GM12878 (cell line): ENCODE measurements around the gene NECTIN1. TPM values are rescaled to one million over a fixed set of nuclear protein-coding genes. Genes with fewer than 3 reads are reported as not detected.

Source experiments
- ATAC-seq: fragments of 200-7000 bp; cut with Tn5 transposase; 3 replicates; pipeline ENCODE4 v1.9.1; 2020; ENCODE audit warnings: mild to moderate bottlenecking, moderate library complexity
- BruUV-seq: library from RNA; stranded (reverse); fragments of 400-500 nt; replicated peaks from 2 replicates; lab custom pipeline; 2021; lab: Mats Ljungman, UMichigan
- CTCF ChIA-PET: fragments of 300-600 bp; sonication (Branson Sonifier 250); formaldehyde crosslinking; extraction: SDS; loops from one replicate; lab custom pipeline; 2021; ENCODE audit warnings: inconsistent platforms; lab: Yijun Ruan, JAX
- POLR2A ChIA-PET: fragments of 350-600 bp; formaldehyde crosslinking; extraction: SDS; loops from one replicate; lab custom pipeline; 2021; ENCODE audit warnings: inconsistent platforms; lab: Charles Lee
- RAD21 ChIA-PET: fragments of 300-600 bp; sonication (Branson Sonifier 250); formaldehyde crosslinking; loops from one replicate; lab custom pipeline; 2023; ENCODE audit warnings: antibody characterized with exemption; ENCODE audit not compliant: unreplicated experiment; lab: Charles Lee
- SMC1A ChIA-PET: fragments of 300-600 bp; sonication (Branson Sonifier 250); formaldehyde crosslinking; loops from one replicate; lab custom pipeline; 2023; ENCODE audit not compliant: unreplicated experiment, uncharacterized antibody; lab: Charles Lee
- DNase-seq: peaks from one replicate; pipeline ENCODE4 v3.0.0-alpha.2; 2011; ENCODE audit warnings: low read depth, low spot score
- FAIRE-seq: peaks from 3 replicates; lab custom pipeline; 2011; peaks lifted over from hg19 to GRCh38; lab: Jason Lieb, UNC
- H2AFZ ChIP-seq: 2 replicates; pipeline ENCODE4 v1.6.0; 2011; ENCODE audit warnings: low read depth, low read length, control low read depth; ENCODE audit not compliant: control insufficient read depth
- H3K27ac ChIP-seq: 2 replicates; pipeline ENCODE4 v1.5.1; 2011; ENCODE audit warnings: control low read depth; ENCODE audit not compliant: control insufficient read depth, insufficient read depth
- H3K27me3 ChIP-seq, 2 experiments: replicated peaks in 1 of 2; 2 replicates each; pipeline versions ENCODE4 v1.6.0 to v1.6.1; 2011; ENCODE audit warnings: low read length in 1 of 2; ENCODE audit not compliant: control insufficient read depth in 2 of 2, insufficient read depth in 2 of 2
- H3K36me3 ChIP-seq, 2 experiments: 2 replicates each; pipeline ENCODE4 v1.5.1; 2011; ENCODE audit warnings: low read length in 1 of 2; ENCODE audit not compliant: control insufficient read depth in 2 of 2, insufficient read depth in 2 of 2
- H3K4me1 ChIP-seq: 2 replicates; pipeline ENCODE4 v1.6.1; 2011; ENCODE audit warnings: mild to moderate bottlenecking, low read length, moderate library complexity, mixed read lengths; ENCODE audit not compliant: control insufficient read depth, insufficient read depth
- H3K4me2 ChIP-seq: 2 replicates; pipeline ENCODE4 v1.6.0; 2011; ENCODE audit warnings: control low read depth; ENCODE audit not compliant: control insufficient read depth, insufficient read depth
- H3K4me3 ChIP-seq: fragments of 200-600 bp; sonication (generic); 2 replicates; pipeline ENCODE4 v1.5.1; 2016
- H3K79me2 ChIP-seq: 2 replicates; pipeline ENCODE4 v1.6.0; 2011; ENCODE audit warnings: low read length; ENCODE audit not compliant: control insufficient read depth, insufficient read depth
- H3K9ac ChIP-seq: 2 replicates; pipeline ENCODE4 v1.8.0; 2011; ENCODE audit warnings: low read length, control low read depth, mixed read lengths; ENCODE audit not compliant: control insufficient read depth, insufficient read depth
- H3K9me3 ChIP-seq: replicated peaks from 3 replicates; pipeline ENCODE4 v1.5.1; 2011; ENCODE audit warnings: mild to moderate bottlenecking, low read length; ENCODE audit not compliant: control insufficient read depth, insufficient read depth
- H4K20me1 ChIP-seq: 2 replicates; pipeline ENCODE4 v1.6.0; 2011; ENCODE audit not compliant: control insufficient read depth, insufficient read depth
- ASH2L ChIP-seq: fragments of 300-600, 200-600 bp; sonication (generic); IDR thresholded peaks from 2 replicates; pipeline ENCODE4 v1.6.1; 2017; ENCODE audit warnings: low read depth, mild to moderate bottlenecking, borderline replicate concordance
- CREB1 ChIP-seq: IDR thresholded peaks from 2 replicates; pipeline ENCODE4 v1.6.1; 2012; ENCODE audit warnings: low read depth, mild to moderate bottlenecking, inconsistent platforms
- CREM ChIP-seq: IDR thresholded peaks from 2 replicates; pipeline ENCODE4 v1.6.1; 2014; ENCODE audit warnings: antibody characterized with exemption, low read depth
- HCFC1 ChIP-seq: fragments of 150-350 bp; IDR thresholded peaks from 2 replicates; pipeline ENCODE4 v1.6.1; 2014; ENCODE audit warnings: low read length
- MEF2B ChIP-seq: fragments of 450-650 bp; IDR thresholded peaks from 2 replicates; pipeline ENCODE4 v1.6.1; 2018; ENCODE audit warnings: mild to moderate bottlenecking, moderate library complexity; ENCODE audit not compliant: partially characterized antibody, poor library complexity, severe bottlenecking
- NFXL1 ChIP-seq: fragments of 450-650 bp; IDR thresholded peaks from 2 replicates; pipeline ENCODE4 v1.6.1; 2017; ENCODE audit warnings: antibody characterized with exemption, mild to moderate bottlenecking, borderline replicate concordance
- RAD21 ChIP-seq: IDR thresholded peaks from 2 replicates; pipeline ENCODE4 v1.6.1; 2011; ENCODE audit warnings: mild to moderate bottlenecking, low read depth, low read length, moderate library complexity; ENCODE audit not compliant: insufficient read depth
- SIX5 ChIP-seq: IDR thresholded peaks from 2 replicates; pipeline ENCODE4 v1.6.1; 2011; ENCODE audit warnings: mild to moderate bottlenecking, low read depth, low read length, moderate library complexity; ENCODE audit not compliant: severe bottlenecking
- SUZ12 ChIP-seq: fragments of 200-600 bp; sonication (generic); IDR thresholded peaks from one replicate; pipeline ENCODE4 v1.6.1; 2018; ENCODE audit warnings: antibody characterized with exemption, mild to moderate bottlenecking; ENCODE audit not compliant: unreplicated experiment
- YY1 ChIP-seq: IDR thresholded peaks from 2 replicates; pipeline ENCODE4 v1.6.1; 2011; ENCODE audit warnings: low read depth, mild to moderate bottlenecking, low read length
- WGBS: methylation state at CpG from one replicate; pipeline ENCODE4 v1.1.6; 2016; ENCODE audit warnings: low lambda C conversion rate; ENCODE audit not compliant: insufficient replicate concordance, insufficient coverage; ENCODE audit errors: missing lambda C conversion rate; 5-methylcytosine and 5-hydroxymethylcytosine counted together
- in situ Hi-C: fragments of 300-500 bp; cut with MboI; formaldehyde crosslinking; loops from 9 replicates; pipeline ENCODE4 v1.14.3; 2018; ENCODE audit warnings: mixed read lengths
- intact Hi-C: fragments of 100-400 bp; cut with micrococcal nuclease; formaldehyde crosslinking; loops from one replicate; pipeline ENCODE4 v1.14.2; 2022; ENCODE audit not compliant: unreplicated experiment
- polyA plus RNA-seq, 11 experiments: library from polyadenylated mRNA; depleted of rRNA in 4 of 11; unstranded in 6 of 11; stranded (reverse) in 5 of 11; fragments of >200 nt; fragmentation: Nextera tagmentation in 4 of 11; fragmentation: Illumina TruSeq in 1 of 11; extraction: Ambion mirVana in 4 of 11; extraction: Trizol in 1 of 11; gene quantifications; 1 replicate in 1 of 11; 2 replicates in 10 of 11; pipeline versions ENCODE4 v1.2.1 to v1.2.3, GENCODE V29; 2011 to 2016; ENCODE audit warnings: inconsistent platforms in 2 of 11, missing spikeins in 2 of 11, low read depth in 1 of 11
- total RNA-seq, 4 experiments: library from RNA; depleted of rRNA in 3 of 4; stranded (reverse); fragments of >200 nt in 3 of 4; fragmentation: Illumina TruSeq in 1 of 4; extraction: Trizol in 1 of 4; gene quantifications; 2 replicates each; pipeline versions ENCODE4 v1.2.1 to v1.2.3, GENCODE V29; 2013 to 2021
- TF ChIP-seq, protein P1 (sequence below): fragments of 450-650 bp; IDR thresholded peaks from 2 replicates; pipeline ENCODE4 v1.6.1; 2017; ENCODE audit warnings: mild to moderate bottlenecking, low read depth, inconsistent platforms; ENCODE audit not compliant: poor library complexity, severe bottlenecking
- TF ChIP-seq, protein P2 (sequence below): fragments of 450-650 bp; IDR thresholded peaks from 2 replicates; pipeline ENCODE4 v1.6.1; 2017; ENCODE audit warnings: mild to moderate bottlenecking, moderate library complexity
- TF ChIP-seq, protein P3 (sequence below): fragments of 450-650 bp; formaldehyde crosslinking; IDR thresholded peaks from 2 replicates; pipeline ENCODE4 v1.4.0; 2020; ENCODE audit warnings: mild to moderate bottlenecking, moderate library complexity

NECTIN1 gene
- total and polyA plus RNA-seq, 10 of the 15 experiments (the other 5 are each of a cell fraction or from before 2014, with no cell fraction given): 0.97 to 9.2 (median 2.3) TPM

DNA sequence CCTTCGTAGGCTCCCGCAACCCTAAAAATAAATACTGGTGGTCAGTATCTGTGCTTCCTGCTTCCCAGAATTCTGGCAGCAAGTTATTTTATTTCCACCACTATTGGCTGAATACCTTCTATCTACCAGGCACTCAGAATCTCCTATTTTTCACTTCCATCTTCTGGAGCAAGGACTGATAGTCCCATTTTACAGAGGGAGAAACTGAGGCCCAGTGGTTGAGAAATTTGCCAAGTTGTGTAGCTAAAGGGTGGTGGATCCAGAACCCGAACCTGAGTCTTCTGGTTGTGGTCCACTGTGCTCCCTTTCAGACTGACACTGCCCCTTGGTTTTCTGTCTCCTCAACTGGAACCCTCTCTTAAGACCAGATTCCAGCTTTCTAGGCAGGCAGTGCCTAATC, 31.6 kb downstream of the NECTIN1 start:
- no peak overlapping the region for H3K4me3 ChIP-seq
- H3K9ac ChIP-seq: no peak overlapping the region
- DNase-seq (no peak), FAIRE-seq (no peak), ATAC-seq (no peak)
- no peaks in the 10 kb centered on the region for H3K9me3 ChIP-seq
- SMC1A ChIA-PET: no interaction called here
- no peaks in the 10 kb centered on the region for H3K27me3 ChIP-seq
- POLR2A ChIA-PET: no interaction called here
- no peaks in the 10 kb centered on the region; a peak in 2 of 4 replicates for H3K36me3 ChIP-seq
- no peaks in the 10 kb centered on the region for H3K79me2 ChIP-seq
- BruUV-seq: no TSS peak
- H4K20me1 ChIP-seq: no peaks in the 10 kb centered on the region
- peaks cover 14% of the 10 kb centered on the region for H3K4me1 ChIP-seq
- CTCF ChIA-PET: interaction anchor here (1.0 to 2.0 kb wide), 2 partner anchors 23 to 32 kb away, joined by 3 to 6 read pairs; partner anchors contain the start of gene NECTIN1
- H3K4me2 ChIP-seq: no peak overlapping the region
- no peak overlapping the region for H3K27ac ChIP-seq
- in situ Hi-C loops (no loop called here), intact Hi-C loops (no loop called here)
- 60% methylated on average over 3 of the region's 3 CpGs for WGBS
- no peak overlapping the region for H2AFZ ChIP-seq
- RAD21 ChIA-PET: interaction anchor here (1.0 kb wide), 1 partner anchor 24 kb away, joined by 3 read pairs; no protein-coding TSS in a partner anchor
- TF ChIP-seq NFXL1 (no peak), SUZ12 (no peak), RAD21 (no peak), MEF2B (no peak), ASH2L (no peak), YY1 (no peak), HCFC1 (no peak), CREB1 (no peak), CREM (no peak), SIX5 (no peak)
- TF ChIP-seq, protein P1, sequence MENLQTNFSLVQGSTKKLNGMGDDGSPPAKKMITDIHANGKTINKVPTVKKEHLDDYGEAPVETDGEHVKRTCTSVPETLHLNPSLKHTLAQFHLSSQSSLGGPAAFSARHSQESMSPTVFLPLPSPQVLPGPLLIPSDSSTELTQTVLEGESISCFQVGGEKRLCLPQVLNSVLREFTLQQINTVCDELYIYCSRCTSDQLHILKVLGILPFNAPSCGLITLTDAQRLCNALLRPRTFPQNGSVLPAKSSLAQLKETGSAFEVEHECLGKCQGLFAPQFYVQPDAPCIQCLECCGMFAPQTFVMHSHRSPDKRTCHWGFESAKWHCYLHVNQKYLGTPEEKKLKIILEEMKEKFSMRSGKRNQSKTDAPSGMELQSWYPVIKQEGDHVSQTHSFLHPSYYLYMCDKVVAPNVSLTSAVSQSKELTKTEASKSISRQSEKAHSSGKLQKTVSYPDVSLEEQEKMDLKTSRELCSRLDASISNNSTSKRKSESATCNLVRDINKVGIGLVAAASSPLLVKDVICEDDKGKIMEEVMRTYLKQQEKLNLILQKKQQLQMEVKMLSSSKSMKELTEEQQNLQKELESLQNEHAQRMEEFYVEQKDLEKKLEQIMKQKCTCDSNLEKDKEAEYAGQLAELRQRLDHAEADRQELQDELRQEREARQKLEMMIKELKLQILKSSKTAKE: no peak
- TF ChIP-seq, protein P2, sequence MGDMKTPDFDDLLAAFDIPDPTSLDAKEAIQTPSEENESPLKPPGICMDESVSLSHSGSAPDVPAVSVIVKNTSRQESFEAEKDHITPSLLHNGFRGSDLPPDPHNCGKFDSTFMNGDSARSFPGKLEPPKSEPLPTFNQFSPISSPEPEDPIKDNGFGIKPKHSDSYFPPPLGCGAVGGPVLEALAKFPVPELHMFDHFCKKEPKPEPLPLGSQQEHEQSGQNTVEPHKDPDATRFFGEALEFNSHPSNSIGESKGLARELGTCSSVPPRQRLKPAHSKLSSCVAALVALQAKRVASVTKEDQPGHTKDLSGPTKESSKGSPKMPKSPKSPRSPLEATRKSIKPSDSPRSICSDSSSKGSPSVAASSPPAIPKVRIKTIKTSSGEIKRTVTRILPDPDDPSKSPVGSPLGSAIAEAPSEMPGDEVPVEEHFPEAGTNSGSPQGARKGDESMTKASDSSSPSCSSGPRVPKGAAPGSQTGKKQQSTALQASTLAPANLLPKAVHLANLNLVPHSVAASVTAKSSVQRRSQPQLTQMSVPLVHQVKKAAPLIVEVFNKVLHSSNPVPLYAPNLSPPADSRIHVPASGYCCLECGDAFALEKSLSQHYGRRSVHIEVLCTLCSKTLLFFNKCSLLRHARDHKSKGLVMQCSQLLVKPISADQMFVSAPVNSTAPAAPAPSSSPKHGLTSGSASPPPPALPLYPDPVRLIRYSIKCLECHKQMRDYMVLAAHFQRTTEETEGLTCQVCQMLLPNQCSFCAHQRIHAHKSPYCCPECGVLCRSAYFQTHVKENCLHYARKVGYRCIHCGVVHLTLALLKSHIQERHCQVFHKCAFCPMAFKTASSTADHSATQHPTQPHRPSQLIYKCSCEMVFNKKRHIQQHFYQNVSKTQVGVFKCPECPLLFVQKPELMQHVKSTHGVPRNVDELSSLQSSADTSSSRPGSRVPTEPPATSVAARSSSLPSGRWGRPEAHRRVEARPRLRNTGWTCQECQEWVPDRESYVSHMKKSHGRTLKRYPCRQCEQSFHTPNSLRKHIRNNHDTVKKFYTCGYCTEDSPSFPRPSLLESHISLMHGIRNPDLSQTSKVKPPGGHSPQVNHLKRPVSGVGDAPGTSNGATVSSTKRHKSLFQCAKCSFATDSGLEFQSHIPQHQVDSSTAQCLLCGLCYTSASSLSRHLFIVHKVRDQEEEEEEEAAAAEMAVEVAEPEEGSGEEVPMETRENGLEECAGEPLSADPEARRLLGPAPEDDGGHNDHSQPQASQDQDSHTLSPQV: no peak
- TF ChIP-seq, protein P3, sequence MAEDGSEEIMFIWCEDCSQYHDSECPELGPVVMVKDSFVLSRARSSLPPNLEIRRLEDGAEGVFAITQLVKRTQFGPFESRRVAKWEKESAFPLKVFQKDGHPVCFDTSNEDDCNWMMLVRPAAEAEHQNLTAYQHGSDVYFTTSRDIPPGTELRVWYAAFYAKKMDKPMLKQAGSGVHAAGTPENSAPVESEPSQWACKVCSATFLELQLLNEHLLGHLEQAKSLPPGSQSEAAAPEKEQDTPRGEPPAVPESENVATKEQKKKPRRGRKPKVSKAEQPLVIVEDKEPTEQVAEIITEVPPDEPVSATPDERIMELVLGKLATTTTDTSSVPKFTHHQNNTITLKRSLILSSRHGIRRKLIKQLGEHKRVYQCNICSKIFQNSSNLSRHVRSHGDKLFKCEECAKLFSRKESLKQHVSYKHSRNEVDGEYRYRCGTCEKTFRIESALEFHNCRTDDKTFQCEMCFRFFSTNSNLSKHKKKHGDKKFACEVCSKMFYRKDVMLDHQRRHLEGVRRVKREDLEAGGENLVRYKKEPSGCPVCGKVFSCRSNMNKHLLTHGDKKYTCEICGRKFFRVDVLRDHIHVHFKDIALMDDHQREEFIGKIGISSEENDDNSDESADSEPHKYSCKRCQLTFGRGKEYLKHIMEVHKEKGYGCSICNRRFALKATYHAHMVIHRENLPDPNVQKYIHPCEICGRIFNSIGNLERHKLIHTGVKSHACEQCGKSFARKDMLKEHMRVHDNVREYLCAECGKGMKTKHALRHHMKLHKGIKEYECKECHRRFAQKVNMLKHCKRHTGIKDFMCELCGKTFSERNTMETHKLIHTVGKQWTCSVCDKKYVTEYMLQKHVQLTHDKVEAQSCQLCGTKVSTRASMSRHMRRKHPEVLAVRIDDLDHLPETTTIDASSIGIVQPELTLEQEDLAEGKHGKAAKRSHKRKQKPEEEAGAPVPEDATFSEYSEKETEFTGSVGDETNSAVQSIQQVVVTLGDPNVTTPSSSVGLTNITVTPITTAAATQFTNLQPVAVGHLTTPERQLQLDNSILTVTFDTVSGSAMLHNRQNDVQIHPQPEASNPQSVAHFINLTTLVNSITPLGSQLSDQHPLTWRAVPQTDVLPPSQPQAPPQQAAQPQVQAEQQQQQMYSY (CRISPR knock-in tag): no peak
